ENCODE measurements around the gene PHTF2.
A peak's percentile ranks its signal among the peaks of the same experiment; 100 is the strongest.

The PHTF2 gene

GRCh38 chr7:77923419-77923818, 124.8 kb downstream of the PHTF2 start:
- no peak overlapping the region for H3K14ac ChIP-seq (ENCODE audit: low read length)
- H3K79me2 ChIP-seq (ENCODE audit: control insufficient read depth, insufficient read depth, low read length, poor library complexity) = no peaks in the 10 kb centered on the region
- no peak overlapping the region for H4K12ac ChIP-seq (ENCODE audit: low read depth, low read length)
- H3K4me3 ChIP-seq (ENCODE audit: low read depth, low read length) = no peak overlapping the region
- no peak overlapping the region for H3K18ac ChIP-seq (ENCODE audit: low read length)
- no peak overlapping the region for H4K8ac ChIP-seq (ENCODE audit: low read depth, low read length)
- no peaks in the 10 kb centered on the region for H3K9me3 ChIP-seq (ENCODE audit: insufficient read depth, low read depth, low read length)
- H3K27me3 ChIP-seq (ENCODE audit: insufficient read depth, low read length) = no peaks in the 10 kb centered on the region
- no peak overlapping the region for H2AFZ ChIP-seq (ENCODE audit: insufficient read depth, low read length, poor library complexity)
- no CpG with 5 or more reads among the region's 2 CpGs for WGBS (ENCODE audit: extremely low coverage, insufficient coverage, insufficient read length)
- no peak overlapping the region for H2BK12ac ChIP-seq (ENCODE audit: low read length)
- no peak overlapping the region for H3K4me2 ChIP-seq (ENCODE audit: low read length)
- H3K36me3 ChIP-seq (ENCODE audit: control insufficient read depth in 1 of 2, insufficient read depth in 2 of 2, low read length in 2 of 2) = peaks cover 3 to 4% of the 10 kb centered on the region in 2 experiments
- H3K27ac ChIP-seq (ENCODE audit: low read depth, low read length) = no peak overlapping the region
- no peak overlapping the region for H3K9ac ChIP-seq (ENCODE audit: low read length)
- H3K23ac ChIP-seq (ENCODE audit: low read length) = no peak overlapping the region
- H3K79me1 ChIP-seq (ENCODE audit: low read length) = no peaks in the 10 kb centered on the region
- H2BK5ac ChIP-seq (ENCODE audit: low read depth, low read length, poor library complexity) = no peak overlapping the region
- no peak overlapping the region for H2AK5ac ChIP-seq (ENCODE audit: low read length)
- no peak for DNase-seq
- H3K4me1 ChIP-seq (ENCODE audit: control insufficient read depth in 1 of 2, insufficient read depth in 2 of 2, low read length in 2 of 2) = no peaks in the 10 kb centered on the region
- no peak overlapping the region for H3K4ac ChIP-seq (ENCODE audit: low read depth, low read length)
- no peak overlapping the region for H2BK120ac ChIP-seq (ENCODE audit: insufficient read depth, low read length, poor library complexity)
- no peak overlapping the region for H4K91ac ChIP-seq (ENCODE audit: low read depth, low read length)

- Histone ChIP-seq H3K4me2 (ENCODE audit: low read length) (no peak overlapping the region), H2BK120ac (ENCODE audit: insufficient read depth, low read length, poor library complexity) (no peak overlapping the region), H4K12ac (ENCODE audit: low read depth, low read length) (no peak overlapping the region), H3K4ac (ENCODE audit: low read depth, low read length) (no peak overlapping the region), H3K9me3 (ENCODE audit: insufficient read depth, low read depth, low read length) (no peaks in the 10 kb centered on the region), H3K4me3 (ENCODE audit: low read depth, low read length) (no peak overlapping the region), H3K4me1 (ENCODE audit: control insufficient read depth in 1 of 2, insufficient read depth in 2 of 2, low read length in 2 of 2) (no peaks in the 10 kb centered on the region), H3K27ac (ENCODE audit: low read depth, low read length) (no peak overlapping the region), H4K91ac (ENCODE audit: low read depth, low read length) (no peak overlapping the region), H3K9ac (ENCODE audit: low read length) (no peak overlapping the region), H3K27me3 (ENCODE audit: insufficient read depth, low read length) (no peaks in the 10 kb centered on the region), H3K36me3 (ENCODE audit: control insufficient read depth in 1 of 2, insufficient read depth in 2 of 2, low read length in 2 of 2) (peaks cover 0 to 4% of the 10 kb centered on the region in 2 experiments), H3K79me2 (ENCODE audit: control insufficient read depth, insufficient read depth, low read length, poor library complexity) (no peaks in the 10 kb centered on the region), H3K79me1 (ENCODE audit: low read length) (no peaks in the 10 kb centered on the region), H2AK5ac (ENCODE audit: low read length) (no peak overlapping the region), H2AFZ (ENCODE audit: insufficient read depth, low read length, poor library complexity) (no peak overlapping the region), H2BK5ac (ENCODE audit: low read depth, low read length, poor library complexity) (no peak overlapping the region), H3K18ac (ENCODE audit: low read length) (no peak overlapping the region), H4K8ac (ENCODE audit: low read depth, low read length) (no peak overlapping the region), H3K14ac (ENCODE audit: low read length) (no peak overlapping the region), H2BK12ac (ENCODE audit: low read length) (no peak overlapping the region), H3K23ac (ENCODE audit: low read length) (no peak overlapping the region)
- no CpG with 5 or more reads among the region's 2 CpGs for WGBS (ENCODE audit: extremely low coverage, insufficient coverage, insufficient read length)
- DNase-seq = peak; percentile 52 to 84
Measured at GRCh38 chr7:77930496-77930895, 131.9 kb downstream of the PHTF2 start.

GRCh38 chr7:77931841-77932240, 133.3 kb downstream of the PHTF2 start:
- no peak overlapping the region for H3K14ac ChIP-seq (ENCODE audit: low read length)
- H4K12ac ChIP-seq (ENCODE audit: low read depth, low read length) = no peak overlapping the region
- no peaks in the 10 kb centered on the region for H3K27me3 ChIP-seq (ENCODE audit: insufficient read depth, low read length)
- H2AFZ ChIP-seq (ENCODE audit: insufficient read depth, low read length, poor library complexity) = no peak overlapping the region
- no peak overlapping the region for H2BK5ac ChIP-seq (ENCODE audit: low read depth, low read length, poor library complexity)
- H2AK5ac ChIP-seq (ENCODE audit: low read length) = no peak overlapping the region
- H3K23ac ChIP-seq (ENCODE audit: low read length) = no peak overlapping the region
- no peak overlapping the region for H2BK12ac ChIP-seq (ENCODE audit: low read length)
- no peak overlapping the region for H3K27ac ChIP-seq (ENCODE audit: low read depth, low read length)
- no peak overlapping the region for H3K18ac ChIP-seq (ENCODE audit: low read length)
- no peak overlapping the region for H2BK120ac ChIP-seq (ENCODE audit: insufficient read depth, low read length, poor library complexity)
- H4K91ac ChIP-seq (ENCODE audit: low read depth, low read length) = no peak overlapping the region
- no peak for DNase-seq
- H3K79me2 ChIP-seq (ENCODE audit: control insufficient read depth, insufficient read depth, low read length, poor library complexity) = no peaks in the 10 kb centered on the region
- no peak overlapping the region for H3K4me2 ChIP-seq (ENCODE audit: low read length)
- no peaks in the 10 kb centered on the region for H3K79me1 ChIP-seq (ENCODE audit: low read length)
- H3K4ac ChIP-seq (ENCODE audit: low read depth, low read length) = no peak overlapping the region
- no peaks in the 10 kb centered on the region for H3K36me3 ChIP-seq (ENCODE audit: control insufficient read depth in 1 of 2, insufficient read depth in 2 of 2, low read length in 2 of 2)
- no peak overlapping the region for H4K8ac ChIP-seq (ENCODE audit: low read depth, low read length)
- no peaks in the 10 kb centered on the region for H3K4me1 ChIP-seq (ENCODE audit: control insufficient read depth in 1 of 2, insufficient read depth in 2 of 2, low read length in 2 of 2)
- no peaks in the 10 kb centered on the region for H3K9me3 ChIP-seq (ENCODE audit: insufficient read depth, low read depth, low read length)
- no CpG with 5 or more reads among the region's 5 CpGs for WGBS (ENCODE audit: extremely low coverage, insufficient coverage, insufficient read length)
- no peak overlapping the region for H3K9ac ChIP-seq (ENCODE audit: low read length)
- H3K4me3 ChIP-seq (ENCODE audit: low read depth, low read length) = no peak overlapping the region

- no peak overlapping the region for H2BK5ac ChIP-seq (ENCODE audit: low read depth, low read length, poor library complexity)
- H3K14ac ChIP-seq (ENCODE audit: low read length) = no peak overlapping the region
- H4K91ac ChIP-seq (ENCODE audit: low read depth, low read length) = no peak overlapping the region
- DNase-seq = peak in 1 of 2 donors; percentile 21
- no peaks in the 10 kb centered on the region for H3K9me3 ChIP-seq (ENCODE audit: insufficient read depth, low read depth, low read length)
- H2AK5ac ChIP-seq (ENCODE audit: low read length) = no peak overlapping the region
- no peak overlapping the region for H3K4me2 ChIP-seq (ENCODE audit: low read length)
- no peak overlapping the region for H4K12ac ChIP-seq (ENCODE audit: low read depth, low read length)
- H3K79me1 ChIP-seq (ENCODE audit: low read length) = no peaks in the 10 kb centered on the region
- H3K4ac ChIP-seq (ENCODE audit: low read depth, low read length) = no peak overlapping the region
- H3K18ac ChIP-seq (ENCODE audit: low read length) = no peak overlapping the region
- H2AFZ ChIP-seq (ENCODE audit: insufficient read depth, low read length, poor library complexity) = no peak overlapping the region
- H2BK120ac ChIP-seq (ENCODE audit: insufficient read depth, low read length, poor library complexity) = no peak overlapping the region
- no peak overlapping the region for H3K9ac ChIP-seq (ENCODE audit: low read length)
- no peak overlapping the region for H3K27ac ChIP-seq (ENCODE audit: low read depth, low read length)
- no peaks in the 10 kb centered on the region for H3K4me1 ChIP-seq (ENCODE audit: control insufficient read depth in 1 of 2, insufficient read depth in 2 of 2, low read length in 2 of 2)
- H2BK12ac ChIP-seq (ENCODE audit: low read length) = no peak overlapping the region
- no CpG with 5 or more reads among the region's 3 CpGs for WGBS (ENCODE audit: extremely low coverage, insufficient coverage, insufficient read length)
- H3K79me2 ChIP-seq (ENCODE audit: control insufficient read depth, insufficient read depth, low read length, poor library complexity) = no peaks in the 10 kb centered on the region
- H3K4me3 ChIP-seq (ENCODE audit: low read depth, low read length) = no peak overlapping the region
- H3K23ac ChIP-seq (ENCODE audit: low read length) = no peak overlapping the region
- H4K8ac ChIP-seq (ENCODE audit: low read depth, low read length) = no peak overlapping the region
- no peaks in the 10 kb centered on the region for H3K36me3 ChIP-seq (ENCODE audit: control insufficient read depth in 1 of 2, insufficient read depth in 2 of 2, low read length in 2 of 2)
- H3K27me3 ChIP-seq (ENCODE audit: insufficient read depth, low read length) = no peaks in the 10 kb centered on the region
Measured at GRCh38 chr7:77933394-77933793, 134.8 kb downstream of the PHTF2 start.

Measured in trophoblast cell (in vitro differentiated cells and primary cell).